ENCODE results near the gene C1orf185. TPM values are rescaled to one million over a fixed set of nuclear protein-coding genes. Genes with fewer than 3 reads are reported as not detected.
"Not testable (repeated sequence)": the region's sequence is repeated elsewhere in the genome, so short reads cannot be mapped to it uniquely, and the experiment has no call there.

C1orf185 gene
- total RNA-seq, 2 donors from 2014 or later = not detected

GRCh38 chr1:51157395-51157794, 55.4 kb downstream of the C1orf185 start:
- no peak for ATAC-seq
- no peak for DNase-seq
- peaks cover 3% of the 10 kb centered on the region for H3K9me3 ChIP-seq (ENCODE audit: control insufficient read depth, low read length, poor library complexity, severe bottlenecking)
- Mint-ChIP-seq H3K27me3 (peaks cover 15% of the 10 kb centered on the region), H3K27ac (no peak overlapping the region), H3K36me3 (ENCODE audit: low read depth) (peaks cover 9% of the 10 kb centered on the region), H3K4me3 (no peak overlapping the region), H3K4me1 (peaks cover 2% of the 10 kb centered on the region)

GRCh38 chr1:51158263-51158662, 56.2 kb downstream of the C1orf185 start:
- ATAC-seq (no peak), DNase-seq (no peak)
- peaks cover 2% of the 10 kb centered on the region for H3K4me1 Mint-ChIP-seq

GRCh38 chr1:51162560-51162959, 60.5 kb downstream of the C1orf185 start:
- not testable (repeated sequence) for DNase-seq; H3K4me1 Mint-ChIP-seq; H3K36me3 Mint-ChIP-seq (ENCODE audit: low read depth); H3K4me3 Mint-ChIP-seq; ATAC-seq; H3K9me3 ChIP-seq (ENCODE audit: control insufficient read depth, low read length, poor library complexity, severe bottlenecking); H3K27ac Mint-ChIP-seq
- H3K27me3 Mint-ChIP-seq = peaks cover 15% of the 10 kb centered on the region

More at GRCh38 chr1:51158263-51158662, 56.2 kb downstream of the C1orf185 start:
- peaks cover 15% of the 10 kb centered on the region for H3K27me3 Mint-ChIP-seq
- H3K4me3 Mint-ChIP-seq = no peak overlapping the region
- peaks cover 9% of the 10 kb centered on the region for H3K36me3 Mint-ChIP-seq (ENCODE audit: low read depth)
- H3K27ac Mint-ChIP-seq = no peak overlapping the region
- H3K9me3 ChIP-seq (ENCODE audit: control insufficient read depth, low read length, poor library complexity, severe bottlenecking) = no peaks in the 10 kb centered on the region

- DNase-seq = no peak
- no peak overlapping the region for H3K27ac Mint-ChIP-seq
- peaks cover 2% of the 10 kb centered on the region for H3K36me3 Mint-ChIP-seq (ENCODE audit: low read depth)
- no peak for ATAC-seq
- H3K4me3 Mint-ChIP-seq = no peak overlapping the region
- H3K27me3 Mint-ChIP-seq = no peaks in the 10 kb centered on the region
- H3K4me1 Mint-ChIP-seq = peaks cover 6% of the 10 kb centered on the region
- peaks cover 3% of the 10 kb centered on the region for H3K9me3 ChIP-seq (ENCODE audit: control insufficient read depth, low read length, poor library complexity, severe bottlenecking)
Measured at GRCh38 chr1:51165540-51165939, 63.5 kb downstream of the C1orf185 start.

GRCh38 chr1:51168266-51168845, 66.3 kb downstream of the C1orf185 start:
- H3K4me1 Mint-ChIP-seq = peaks cover 8% of the 10 kb centered on the region

GRCh38 chr1:51168936-51169335, 66.9 kb downstream of the C1orf185 start:
- ATAC-seq (no peak), DNase-seq (no peak)
- Mint-ChIP-seq H3K4me1 (peaks cover 8% of the 10 kb centered on the region), H3K36me3 (ENCODE audit: low read depth) (no peaks in the 10 kb centered on the region), H3K27ac (no peak overlapping the region), H3K27me3 (peaks cover 5% of the 10 kb centered on the region), H3K4me3 (no peak overlapping the region)
- H3K9me3 ChIP-seq (ENCODE audit: control insufficient read depth, low read length, poor library complexity, severe bottlenecking) = peaks cover 3% of the 10 kb centered on the region

More at GRCh38 chr1:51168266-51168845, 66.3 kb downstream of the C1orf185 start:
- ATAC-seq = no peak
- Mint-ChIP-seq H3K36me3 (ENCODE audit: low read depth) (no peaks in the 10 kb centered on the region), H3K27ac (no peak overlapping the region), H3K27me3 (no peaks in the 10 kb centered on the region), H3K4me3 (no peak overlapping the region)
- DNase-seq = no peak
- H3K9me3 ChIP-seq (ENCODE audit: control insufficient read depth, low read length, poor library complexity, severe bottlenecking) = peaks cover 3% of the 10 kb centered on the region

- H3K9me3 ChIP-seq (ENCODE audit: control insufficient read depth, low read length, poor library complexity, severe bottlenecking) = peaks cover 3% of the 10 kb centered on the region
- DNase-seq = no peak
- no peak for ATAC-seq
- Mint-ChIP-seq H3K27me3 (peaks cover 16% of the 10 kb centered on the region), H3K4me3 (no peak overlapping the region), H3K4me1 (peaks cover 11% of the 10 kb centered on the region), H3K27ac (no peak overlapping the region), H3K36me3 (ENCODE audit: low read depth) (no peaks in the 10 kb centered on the region)
Measured at GRCh38 chr1:51170342-51170741, 68.3 kb downstream of the C1orf185 start.

GRCh38 chr1:51172811-51173210, 70.8 kb downstream of the C1orf185 start:
- ATAC-seq (no peak), DNase-seq (no peak)
- H3K36me3 Mint-ChIP-seq (ENCODE audit: low read depth) = peaks cover 7% of the 10 kb centered on the region
- no peak overlapping the region for H3K4me3 Mint-ChIP-seq
- H3K27ac Mint-ChIP-seq = no peak overlapping the region
- peaks cover 15% of the 10 kb centered on the region for H3K4me1 Mint-ChIP-seq
- peaks cover 34% of the 10 kb centered on the region for H3K27me3 Mint-ChIP-seq
- peaks cover 3% of the 10 kb centered on the region for H3K9me3 ChIP-seq (ENCODE audit: control insufficient read depth, low read length, poor library complexity, severe bottlenecking)

GRCh38 chr1:51175278-51175677, 73.2 kb downstream of the C1orf185 start:
- Mint-ChIP-seq H3K36me3 (ENCODE audit: low read depth) (peaks cover 11% of the 10 kb centered on the region), H3K4me3 (no peak overlapping the region), H3K4me1 (peaks cover 9% of the 10 kb centered on the region), H3K27me3 (peaks cover 49% of the 10 kb centered on the region), H3K27ac (no peak overlapping the region)
- H3K9me3 ChIP-seq (ENCODE audit: control insufficient read depth, low read length, poor library complexity, severe bottlenecking) = no peaks in the 10 kb centered on the region
- DNase-seq (no peak), ATAC-seq (no peak)

- H3K4me3 Mint-ChIP-seq; ATAC-seq; H3K27ac Mint-ChIP-seq; H3K4me1 Mint-ChIP-seq; DNase-seq; H3K9me3 ChIP-seq (ENCODE audit: control insufficient read depth, low read length, poor library complexity, severe bottlenecking): not testable (repeated sequence)
- peaks cover 11% of the 10 kb centered on the region for H3K36me3 Mint-ChIP-seq (ENCODE audit: low read depth)
- peaks cover 65% of the 10 kb centered on the region for H3K27me3 Mint-ChIP-seq
Measured at GRCh38 chr1:51177988-51178387, 76.0 kb downstream of the C1orf185 start.

- H3K4me1 Mint-ChIP-seq = no peaks in the 10 kb centered on the region
- DNase-seq (no peak), ATAC-seq (no peak)
- H3K9me3 ChIP-seq (ENCODE audit: control insufficient read depth, low read length, poor library complexity, severe bottlenecking) = no peaks in the 10 kb centered on the region
- peaks cover 7% of the 10 kb centered on the region for H3K27me3 Mint-ChIP-seq
- H3K27ac Mint-ChIP-seq = no peak overlapping the region
- no peak overlapping the region for H3K4me3 Mint-ChIP-seq
- no peaks in the 10 kb centered on the region for H3K36me3 Mint-ChIP-seq (ENCODE audit: low read depth)
Measured at GRCh38 chr1:51188230-51188629, 86.2 kb downstream of the C1orf185 start.

- no peaks in the 10 kb centered on the region for H3K36me3 Mint-ChIP-seq (ENCODE audit: low read depth)
- H3K4me3 Mint-ChIP-seq = no peak overlapping the region
- DNase-seq (peak in 2 of 3 donors; percentile 13 to 27), ATAC-seq (peak; percentile 67)
- H3K27ac Mint-ChIP-seq = no peak overlapping the region
- no peaks in the 10 kb centered on the region for H3K4me1 Mint-ChIP-seq
- no peaks in the 10 kb centered on the region for H3K9me3 ChIP-seq (ENCODE audit: control insufficient read depth, low read length, poor library complexity, severe bottlenecking)
- peaks cover 7% of the 10 kb centered on the region for H3K27me3 Mint-ChIP-seq
Measured at GRCh38 chr1:51189421-51190073, 87.5 kb downstream of the C1orf185 start.

GRCh38 chr1:51190961-51191360, 88.9 kb downstream of the C1orf185 start:
- Mint-ChIP-seq H3K4me3 (no peak overlapping the region), H3K36me3 (ENCODE audit: low read depth) (no peaks in the 10 kb centered on the region), H3K4me1 (no peaks in the 10 kb centered on the region), H3K27ac (no peak overlapping the region), H3K27me3 (peaks cover 7% of the 10 kb centered on the region)
- DNase-seq (no peak), ATAC-seq (no peak)
- no peaks in the 10 kb centered on the region for H3K9me3 ChIP-seq (ENCODE audit: control insufficient read depth, low read length, poor library complexity, severe bottlenecking)
